WTC11 (cell line): ENCODE data around the gene FAM169A. TPM values are rescaled to one million over a fixed set of nuclear protein-coding genes. Genes with fewer than 3 reads are reported as not detected.
"Not testable (repeated sequence)": the region's sequence is repeated elsewhere in the genome, so short reads cannot be mapped to it uniquely, and the experiment has no call there.

ENCODE experiments used
- ATAC-seq: fragments of 200-7000 bp; cut with Tn5 transposase; 2 replicates; pipeline ENCODE4 v1.10.0; 2021; ENCODE audit warnings: mild to moderate bottlenecking, moderate library complexity
- CTCF ChIA-PET: fragments of 300-600 bp; sonication (Branson Sonifier 250); formaldehyde crosslinking; loops from one replicate; lab custom pipeline; 2021; ENCODE audit warnings: antibody characterized with exemption; lab: Charles Lee
- POLR2A ChIA-PET: fragments of 350-600 bp; sonication (Branson Sonifier 250); formaldehyde crosslinking; loops from one replicate; lab custom pipeline; 2021; ENCODE audit warnings: antibody characterized with exemption; lab: Charles Lee
- DNase-seq: peaks from one replicate; pipeline ENCODE4 v3.0.0; 2021; ENCODE audit warnings: low spot score
- H3K27ac Mint-ChIP-seq: 2 replicates; pipeline ENCODE4 v1.8.0; 2021; ENCODE audit warnings: mixed read lengths
- H3K27me3 Mint-ChIP-seq: 2 replicates; pipeline ENCODE4 v1.8.0; 2021; ENCODE audit warnings: low read depth, mild to moderate bottlenecking, moderate library complexity, mixed read lengths
- H3K36me3 Mint-ChIP-seq: 2 replicates; pipeline ENCODE4 v1.8.0; 2021; ENCODE audit warnings: mixed read lengths
- H3K4me1 Mint-ChIP-seq: 2 replicates; pipeline ENCODE4 v1.8.0; 2022; ENCODE audit warnings: mixed read lengths
- H3K4me3 Mint-ChIP-seq: 2 replicates; pipeline ENCODE4 v1.8.0; 2021; ENCODE audit warnings: mild to moderate bottlenecking, moderate library complexity, mixed read lengths
- H3K9me3 Mint-ChIP-seq: 2 replicates; pipeline ENCODE4 v1.8.0; 2021; ENCODE audit warnings: mixed read lengths
- CREB1 ChIP-seq: sonication (generic); formaldehyde crosslinking; IDR thresholded peaks from 2 replicates; pipeline ENCODE4 v1.8.0; 2023; ENCODE audit warnings: mild to moderate bottlenecking, missing genetic modification reagents
- FOXP1 ChIP-seq: sonication (generic); formaldehyde crosslinking; IDR thresholded peaks from 2 replicates; pipeline ENCODE4 v1.8.0; 2022; ENCODE audit warnings: missing genetic modification reagents, mild to moderate bottlenecking, moderate library complexity, borderline replicate concordance
- GABPB1 ChIP-seq: sonication (generic); formaldehyde crosslinking; IDR thresholded peaks from 2 replicates; pipeline ENCODE4 v1.8.1; 2023; ENCODE audit warnings: mild to moderate bottlenecking, missing genetic modification reagents
- KAT7 ChIP-seq: sonication (generic); formaldehyde crosslinking; IDR thresholded peaks from 2 replicates; pipeline ENCODE4 v1.8.1; 2023; ENCODE audit warnings: missing genetic modification reagents, mild to moderate bottlenecking, borderline replicate concordance
- NR1H2 ChIP-seq: sonication (generic); formaldehyde crosslinking; IDR thresholded peaks from 2 replicates; pipeline ENCODE4 v1.9.0; 2021; ENCODE audit warnings: mild to moderate bottlenecking, moderate library complexity, missing genetic modification reagents
- SMAD3 ChIP-seq: sonication (generic); formaldehyde crosslinking; IDR thresholded peaks from 2 replicates; pipeline ENCODE4 v1.8.0; 2022; ENCODE audit warnings: missing genetic modification reagents, mild to moderate bottlenecking, borderline replicate concordance
- SMAD4 ChIP-seq: sonication (generic); formaldehyde crosslinking; IDR thresholded peaks from 2 replicates; pipeline ENCODE4 v1.8.0; 2022; ENCODE audit warnings: mild to moderate bottlenecking, missing genetic modification reagents
- SOX15 ChIP-seq: fragments of 250-450 bp; sonication (Bioruptor Pico); IDR thresholded peaks from 2 replicates; pipeline ENCODE4 v1.9.0; 2021; ENCODE audit warnings: mild to moderate bottlenecking
- TEAD1 ChIP-seq: sonication (generic); formaldehyde crosslinking; IDR thresholded peaks from 2 replicates; pipeline ENCODE4 v1.8.0; 2022; ENCODE audit warnings: mild to moderate bottlenecking, missing genetic modification reagents
- TP53 ChIP-seq: sonication (generic); formaldehyde crosslinking; IDR thresholded peaks from 2 replicates; pipeline ENCODE4 v1.8.1; 2023; ENCODE audit warnings: mild to moderate bottlenecking, missing genetic modification reagents
- ZNF121 ChIP-seq: sonication (generic); formaldehyde crosslinking; IDR thresholded peaks from 2 replicates; pipeline ENCODE4 v1.8.0; 2023; ENCODE audit warnings: missing genetic modification reagents
- ZNF138 ChIP-seq: sonication (generic); formaldehyde crosslinking; conservative IDR thresholded peaks from 2 replicates; pipeline ENCODE4 v1.8.1; 2022; ENCODE audit warnings: mild to moderate bottlenecking, moderate library complexity, missing genetic modification reagents
- ZNF263 ChIP-seq: sonication (generic); formaldehyde crosslinking; IDR thresholded peaks from 2 replicates; pipeline ENCODE4 v1.8.1; 2022; ENCODE audit warnings: low read depth, mild to moderate bottlenecking, moderate library complexity, missing genetic modification reagents
- ZNF416 ChIP-seq: fragments of 250-450 bp; sonication (Bioruptor Pico); IDR thresholded peaks from 2 replicates; pipeline ENCODE4 v1.9.0; 2021; ENCODE audit warnings: mild to moderate bottlenecking, inconsistent platforms
- total RNA-seq: library from RNA; stranded (reverse); gene quantifications from 3 replicates; pipeline ENCODE4 v1.2.3, GENCODE V29; 2021
- TF ChIP-seq, protein P1 (sequence below): fragments of 250-450 bp; sonication (Bioruptor Pico); IDR thresholded peaks from 2 replicates; pipeline ENCODE4 v1.8.0; 2021; ENCODE audit warnings: mild to moderate bottlenecking
- TF ChIP-seq, protein P2 (sequence below): sonication (generic); formaldehyde crosslinking; conservative IDR thresholded peaks from 2 replicates; pipeline ENCODE4 v1.8.1; 2022; ENCODE audit warnings: mild to moderate bottlenecking, missing genetic modification reagents
- TF ChIP-seq, protein P3 (sequence below): sonication (generic); formaldehyde crosslinking; IDR thresholded peaks from 2 replicates; pipeline ENCODE4 v1.8.1; 2023; ENCODE audit warnings: mild to moderate bottlenecking, missing genetic modification reagents, moderate library complexity
- TF ChIP-seq, protein P4 (sequence below): fragments of 250-450 bp; sonication (Bioruptor Pico); IDR thresholded peaks from 2 replicates; pipeline ENCODE4 v1.9.0; 2021; ENCODE audit warnings: mild to moderate bottlenecking
- TF ChIP-seq, protein P5 (sequence below): sonication (generic); formaldehyde crosslinking; IDR thresholded peaks from 2 replicates; pipeline ENCODE4 v1.8.0; 2022; ENCODE audit warnings: mild to moderate bottlenecking, missing genetic modification reagents
- TF ChIP-seq, protein P6 (sequence below): sonication (generic); formaldehyde crosslinking; IDR thresholded peaks from 2 replicates; pipeline ENCODE4 v1.8.0; 2023; ENCODE audit warnings: missing genetic modification reagents, mild to moderate bottlenecking, borderline replicate concordance

FAM169A gene
- total RNA-seq, 1 experiment from 2014 or later, result 69.1 TPM

DNA sequence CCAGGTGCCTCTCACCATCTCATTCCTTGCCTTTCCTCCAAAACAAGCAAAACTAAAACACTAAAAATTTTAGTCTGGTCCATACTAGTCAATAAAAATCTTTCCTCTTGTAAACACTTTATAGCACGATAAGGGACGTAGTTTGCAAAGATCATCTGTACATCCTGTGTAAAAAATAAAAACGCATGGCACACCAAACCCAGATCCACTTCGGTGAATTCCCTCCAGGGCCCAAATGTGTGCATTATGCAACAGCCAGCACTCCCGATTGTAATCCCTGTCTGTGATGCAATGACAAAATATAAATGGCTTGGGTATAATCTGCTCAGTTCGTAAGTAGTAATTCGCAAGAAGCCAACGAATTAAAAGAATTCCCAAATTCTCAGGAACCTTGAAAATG, 1.4 kb downstream of the FAM169A start:
- no peak for ATAC-seq
- no peak for DNase-seq
- ChIA-PET POLR2A (no interaction called here), CTCF (no interaction called here)
- Mint-ChIP-seq H3K27me3 (no peaks in the 10 kb centered on the region), H3K36me3 (peaks cover 3% of the 10 kb centered on the region), H3K4me3 (peak overlapping the region; percentile 99), H3K4me1 (peaks cover 77% of the 10 kb centered on the region), H3K9me3 (no peaks in the 10 kb centered on the region), H3K27ac (peak overlapping the region; percentile 100)
- TF ChIP-seq CREB1 (CRISPR knock-in tag) (no peak), GABPB1 (CRISPR knock-in tag) (peak; percentile 86)

DNA sequence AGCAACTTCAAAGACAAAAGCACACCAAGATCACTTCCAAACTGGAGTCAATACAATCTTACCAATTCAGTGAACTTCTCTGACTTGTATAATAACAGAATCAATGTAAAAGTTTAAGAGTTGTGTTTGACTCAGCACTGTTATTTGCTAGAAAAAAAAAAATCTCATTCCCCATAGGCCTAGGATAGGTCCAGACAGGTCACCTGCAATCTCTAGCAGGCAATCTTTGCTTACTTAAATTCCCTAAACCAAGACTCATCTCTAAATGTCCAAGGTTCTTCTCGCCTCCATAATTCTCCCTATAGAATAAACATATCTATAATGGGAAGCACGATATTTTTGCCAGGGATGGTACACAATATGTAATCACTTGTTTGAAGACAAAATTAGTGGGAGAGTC, 2.5 kb downstream of the FAM169A start:
- peaks cover 69% of the 10 kb centered on the region for H3K4me1 Mint-ChIP-seq
- peak overlapping the region; percentile 95 for H3K27ac Mint-ChIP-seq
- ATAC-seq, result no peak
- peak overlapping the region; percentile 99 for H3K4me3 Mint-ChIP-seq
- H3K27me3 Mint-ChIP-seq, result no peaks in the 10 kb centered on the region
- DNase-seq, result no peak
- ChIA-PET CTCF (no interaction called here), POLR2A (no interaction called here)
- H3K9me3 Mint-ChIP-seq, result no peaks in the 10 kb centered on the region
- TF ChIP-seq, protein P1, sequence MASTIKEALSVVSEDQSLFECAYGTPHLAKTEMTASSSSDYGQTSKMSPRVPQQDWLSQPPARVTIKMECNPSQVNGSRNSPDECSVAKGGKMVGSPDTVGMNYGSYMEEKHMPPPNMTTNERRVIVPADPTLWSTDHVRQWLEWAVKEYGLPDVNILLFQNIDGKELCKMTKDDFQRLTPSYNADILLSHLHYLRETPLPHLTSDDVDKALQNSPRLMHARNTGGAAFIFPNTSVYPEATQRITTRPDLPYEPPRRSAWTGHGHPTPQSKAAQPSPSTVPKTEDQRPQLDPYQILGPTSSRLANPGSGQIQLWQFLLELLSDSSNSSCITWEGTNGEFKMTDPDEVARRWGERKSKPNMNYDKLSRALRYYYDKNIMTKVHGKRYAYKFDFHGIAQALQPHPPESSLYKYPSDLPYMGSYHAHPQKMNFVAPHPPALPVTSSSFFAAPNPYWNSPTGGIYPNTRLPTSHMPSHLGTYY (CRISPR knock-in tag), result no peak
- no peak for TF ChIP-seq ZNF416 (CRISPR knock-in tag)
- TF ChIP-seq ZNF121 (CRISPR knock-in tag), result no peak
- TF ChIP-seq TEAD1, result no peak
- TF ChIP-seq, protein P2, sequence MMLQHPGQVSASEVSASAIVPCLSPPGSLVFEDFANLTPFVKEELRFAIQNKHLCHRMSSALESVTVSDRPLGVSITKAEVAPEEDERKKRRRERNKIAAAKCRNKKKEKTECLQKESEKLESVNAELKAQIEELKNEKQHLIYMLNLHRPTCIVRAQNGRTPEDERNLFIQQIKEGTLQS, result no peak
- no peak for TF ChIP-seq ZNF138 (CRISPR knock-in tag)
- no peak for TF ChIP-seq ZNF263
- no peak for TF ChIP-seq NR1H2
- TF ChIP-seq FOXP1, result no peak
- no peak for TF ChIP-seq SMAD3 (CRISPR knock-in tag)
- TF ChIP-seq, protein P3, sequence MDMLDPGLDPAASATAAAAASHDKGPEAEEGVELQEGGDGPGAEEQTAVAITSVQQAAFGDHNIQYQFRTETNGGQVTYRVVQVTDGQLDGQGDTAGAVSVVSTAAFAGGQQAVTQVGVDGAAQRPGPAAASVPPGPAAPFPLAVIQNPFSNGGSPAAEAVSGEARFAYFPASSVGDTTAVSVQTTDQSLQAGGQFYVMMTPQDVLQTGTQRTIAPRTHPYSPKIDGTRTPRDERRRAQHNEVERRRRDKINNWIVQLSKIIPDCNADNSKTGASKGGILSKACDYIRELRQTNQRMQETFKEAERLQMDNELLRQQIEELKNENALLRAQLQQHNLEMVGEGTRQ (CRISPR knock-in tag), result no peak
- peaks cover 3% of the 10 kb centered on the region for H3K36me3 Mint-ChIP-seq

DNA sequence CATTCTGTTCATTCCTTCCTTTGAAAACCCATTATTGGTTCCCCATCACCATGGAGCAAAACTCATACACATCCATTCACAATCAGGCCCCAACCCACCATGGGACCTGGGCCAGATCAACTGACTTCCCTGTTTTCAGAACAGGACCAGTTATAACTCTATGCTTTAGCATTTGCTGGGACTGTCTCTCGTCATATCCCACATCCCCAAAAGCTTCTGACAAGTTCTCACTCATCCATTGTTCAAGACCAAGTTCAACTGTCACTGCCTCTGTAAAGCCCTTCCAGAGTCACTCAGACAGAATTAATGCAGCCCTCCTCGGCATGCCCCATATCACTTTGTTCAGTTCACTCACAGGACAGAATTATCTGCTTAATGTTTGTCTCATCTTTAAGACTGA, 4.0 kb downstream of the FAM169A start:
- POLR2A ChIA-PET, result no interaction called here
- H3K4me3 Mint-ChIP-seq, result peak overlapping the region; percentile 99
- no peaks in the 10 kb centered on the region for H3K9me3 Mint-ChIP-seq
- no peak for DNase-seq
- TF ChIP-seq SOX15 (CRISPR knock-in tag), result no peak
- TF ChIP-seq, protein P4, sequence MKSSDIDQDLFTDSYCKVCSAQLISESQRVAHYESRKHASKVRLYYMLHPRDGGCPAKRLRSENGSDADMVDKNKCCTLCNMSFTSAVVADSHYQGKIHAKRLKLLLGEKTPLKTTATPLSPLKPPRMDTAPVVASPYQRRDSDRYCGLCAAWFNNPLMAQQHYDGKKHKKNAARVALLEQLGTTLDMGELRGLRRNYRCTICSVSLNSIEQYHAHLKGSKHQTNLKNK (CRISPR knock-in tag), result no peak
- no peak for TF ChIP-seq SMAD4 (CRISPR knock-in tag)
- TF ChIP-seq, protein P5, sequence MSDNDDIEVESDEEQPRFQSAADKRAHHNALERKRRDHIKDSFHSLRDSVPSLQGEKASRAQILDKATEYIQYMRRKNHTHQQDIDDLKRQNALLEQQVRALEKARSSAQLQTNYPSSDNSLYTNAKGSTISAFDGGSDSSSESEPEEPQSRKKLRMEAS (CRISPR knock-in tag), result no peak
- TF ChIP-seq, protein P6, sequence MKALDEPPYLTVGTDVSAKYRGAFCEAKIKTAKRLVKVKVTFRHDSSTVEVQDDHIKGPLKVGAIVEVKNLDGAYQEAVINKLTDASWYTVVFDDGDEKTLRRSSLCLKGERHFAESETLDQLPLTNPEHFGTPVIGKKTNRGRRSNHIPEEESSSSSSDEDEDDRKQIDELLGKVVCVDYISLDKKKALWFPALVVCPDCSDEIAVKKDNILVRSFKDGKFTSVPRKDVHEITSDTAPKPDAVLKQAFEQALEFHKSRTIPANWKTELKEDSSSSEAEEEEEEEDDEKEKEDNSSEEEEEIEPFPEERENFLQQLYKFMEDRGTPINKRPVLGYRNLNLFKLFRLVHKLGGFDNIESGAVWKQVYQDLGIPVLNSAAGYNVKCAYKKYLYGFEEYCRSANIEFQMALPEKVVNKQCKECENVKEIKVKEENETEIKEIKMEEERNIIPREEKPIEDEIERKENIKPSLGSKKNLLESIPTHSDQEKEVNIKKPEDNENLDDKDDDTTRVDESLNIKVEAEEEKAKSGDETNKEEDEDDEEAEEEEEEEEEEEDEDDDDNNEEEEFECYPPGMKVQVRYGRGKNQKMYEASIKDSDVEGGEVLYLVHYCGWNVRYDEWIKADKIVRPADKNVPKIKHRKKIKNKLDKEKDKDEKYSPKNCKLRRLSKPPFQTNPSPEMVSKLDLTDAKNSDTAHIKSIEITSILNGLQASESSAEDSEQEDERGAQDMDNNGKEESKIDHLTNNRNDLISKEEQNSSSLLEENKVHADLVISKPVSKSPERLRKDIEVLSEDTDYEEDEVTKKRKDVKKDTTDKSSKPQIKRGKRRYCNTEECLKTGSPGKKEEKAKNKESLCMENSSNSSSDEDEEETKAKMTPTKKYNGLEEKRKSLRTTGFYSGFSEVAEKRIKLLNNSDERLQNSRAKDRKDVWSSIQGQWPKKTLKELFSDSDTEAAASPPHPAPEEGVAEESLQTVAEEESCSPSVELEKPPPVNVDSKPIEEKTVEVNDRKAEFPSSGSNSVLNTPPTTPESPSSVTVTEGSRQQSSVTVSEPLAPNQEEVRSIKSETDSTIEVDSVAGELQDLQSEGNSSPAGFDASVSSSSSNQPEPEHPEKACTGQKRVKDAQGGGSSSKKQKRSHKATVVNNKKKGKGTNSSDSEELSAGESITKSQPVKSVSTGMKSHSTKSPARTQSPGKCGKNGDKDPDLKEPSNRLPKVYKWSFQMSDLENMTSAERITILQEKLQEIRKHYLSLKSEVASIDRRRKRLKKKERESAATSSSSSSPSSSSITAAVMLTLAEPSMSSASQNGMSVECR, result no peak
- TF ChIP-seq KAT7 (CRISPR knock-in tag), result no peak
- TF ChIP-seq TP53 (CRISPR knock-in tag), result no peak
- H3K27me3 Mint-ChIP-seq, result no peaks in the 10 kb centered on the region
- H3K36me3 Mint-ChIP-seq, result peaks cover 10% of the 10 kb centered on the region
- no peak for ATAC-seq
- peaks cover 58% of the 10 kb centered on the region for H3K4me1 Mint-ChIP-seq
- CTCF ChIA-PET, result no interaction called here
- H3K27ac Mint-ChIP-seq, result peak overlapping the region; percentile 54

DNA sequence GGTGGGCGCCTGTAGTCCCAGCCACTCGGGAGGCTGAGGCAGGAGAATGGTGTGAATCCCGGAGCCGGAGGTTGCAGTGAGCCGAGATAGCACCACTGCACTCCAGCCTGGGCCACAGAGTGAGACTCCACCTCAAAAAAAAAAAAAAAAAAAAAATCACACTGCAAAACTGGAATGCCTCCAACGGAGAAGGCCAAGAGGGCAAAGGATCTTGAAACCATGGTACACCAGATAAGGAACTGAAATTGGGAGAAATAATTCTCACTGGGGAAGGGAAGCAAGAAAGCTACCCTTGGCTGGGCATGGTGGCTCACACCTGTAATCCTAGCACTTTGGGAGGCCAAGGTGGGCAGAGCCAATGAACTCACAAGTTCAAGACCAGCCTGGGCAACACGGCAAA, 9.2 kb downstream of the FAM169A start:
- ATAC-seq, DNase-seq, H3K4me3 Mint-ChIP-seq, H3K27me3 Mint-ChIP-seq, H3K27ac Mint-ChIP-seq, POLR2A ChIA-PET, CTCF ChIA-PET: not testable (repeated sequence)
- Mint-ChIP-seq H3K4me1 (peaks cover 44% of the 10 kb centered on the region), H3K9me3 (peaks cover 19% of the 10 kb centered on the region), H3K36me3 (peaks cover 31% of the 10 kb centered on the region)
